ENCODE data around the gene C1orf232.

- TF ChIP-seq, protein P1, sequence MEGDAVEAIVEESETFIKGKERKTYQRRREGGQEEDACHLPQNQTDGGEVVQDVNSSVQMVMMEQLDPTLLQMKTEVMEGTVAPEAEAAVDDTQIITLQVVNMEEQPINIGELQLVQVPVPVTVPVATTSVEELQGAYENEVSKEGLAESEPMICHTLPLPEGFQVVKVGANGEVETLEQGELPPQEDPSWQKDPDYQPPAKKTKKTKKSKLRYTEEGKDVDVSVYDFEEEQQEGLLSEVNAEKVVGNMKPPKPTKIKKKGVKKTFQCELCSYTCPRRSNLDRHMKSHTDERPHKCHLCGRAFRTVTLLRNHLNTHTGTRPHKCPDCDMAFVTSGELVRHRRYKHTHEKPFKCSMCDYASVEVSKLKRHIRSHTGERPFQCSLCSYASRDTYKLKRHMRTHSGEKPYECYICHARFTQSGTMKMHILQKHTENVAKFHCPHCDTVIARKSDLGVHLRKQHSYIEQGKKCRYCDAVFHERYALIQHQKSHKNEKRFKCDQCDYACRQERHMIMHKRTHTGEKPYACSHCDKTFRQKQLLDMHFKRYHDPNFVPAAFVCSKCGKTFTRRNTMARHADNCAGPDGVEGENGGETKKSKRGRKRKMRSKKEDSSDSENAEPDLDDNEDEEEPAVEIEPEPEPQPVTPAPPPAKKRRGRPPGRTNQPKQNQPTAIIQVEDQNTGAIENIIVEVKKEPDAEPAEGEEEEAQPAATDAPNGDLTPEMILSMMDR (conservative IDR thresholded peaks at IDR 0.05; ENCODE audit: low read depth in 2 of 2), result no peak
- TF ChIP-seq EZH2 (IDR thresholded peaks at IDR 0.05; ENCODE audit: low read depth, unreplicated experiment), result no peak
- TF ChIP-seq REST (IDR thresholded peaks at IDR 0.05; ENCODE audit: unreplicated experiment), result no peak
- TF ChIP-seq ZNF331 (CRISPR knock-in tag; IDR thresholded peaks at IDR 0.05; ENCODE audit: low read depth), result no peak
- no peak for TF ChIP-seq POLR2AphosphoS5 (IDR thresholded peaks at IDR 0.05; ENCODE audit: low read depth)
- no peak for TF ChIP-seq ZNF114 (CRISPR knock-in tag; IDR thresholded peaks at IDR 0.05)
- no peak for TF ChIP-seq CREB1 (CRISPR knock-in tag; IDR thresholded peaks at IDR 0.05; ENCODE audit: low read depth)
- no peak for TF ChIP-seq JUNB (IDR thresholded peaks at IDR 0.05; ENCODE audit: unreplicated experiment)
- no peak for TF ChIP-seq STAT1 (IDR thresholded peaks at IDR 0.05; ENCODE audit: unreplicated experiment)
- no peak for TF ChIP-seq EZH2phosphoT487 (IDR thresholded peaks at IDR 0.05; ENCODE audit: unreplicated experiment)
- TF ChIP-seq, protein P2, sequence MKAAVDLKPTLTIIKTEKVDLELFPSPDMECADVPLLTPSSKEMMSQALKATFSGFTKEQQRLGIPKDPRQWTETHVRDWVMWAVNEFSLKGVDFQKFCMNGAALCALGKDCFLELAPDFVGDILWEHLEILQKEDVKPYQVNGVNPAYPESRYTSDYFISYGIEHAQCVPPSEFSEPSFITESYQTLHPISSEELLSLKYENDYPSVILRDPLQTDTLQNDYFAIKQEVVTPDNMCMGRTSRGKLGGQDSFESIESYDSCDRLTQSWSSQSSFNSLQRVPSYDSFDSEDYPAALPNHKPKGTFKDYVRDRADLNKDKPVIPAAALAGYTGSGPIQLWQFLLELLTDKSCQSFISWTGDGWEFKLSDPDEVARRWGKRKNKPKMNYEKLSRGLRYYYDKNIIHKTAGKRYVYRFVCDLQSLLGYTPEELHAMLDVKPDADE (IDR thresholded peaks at IDR 0.05), result no peak
- no peak for TF ChIP-seq NANOG (IDR thresholded peaks at IDR 0.05; ENCODE audit: borderline replicate concordance)
These were observed 29.7 kb downstream of the C1orf232 start for GRCh38 chr1:26138974-26139558.
